HEK293 (cell line): Measurements from ENCODE around the gene RMC1.

Experiments
- CTCF ChIP-seq: fragments of 450-650 bp; formaldehyde crosslinking; IDR thresholded peaks from 2 replicates; pipeline ENCODE4 v1.5.1; 2016; ENCODE audit warnings: missing biosample characterization, missing genetic modification characterization
- ZNF274 ChIP-seq, 2 experiments: fragments of 200-500 bp in 1 of 2; fragments of 450-650 bp in 1 of 2; sonication (Bioruptor generic) in 1 of 2; formaldehyde crosslinking in 1 of 2; IDR thresholded peaks; 2 replicates each; pipeline versions ENCODE4 v1.5.1 to v1.6.1; 2014 to 2016; ENCODE audit warnings: borderline replicate concordance in 1 of 2, inconsistent platforms in 1 of 2, low read length in 1 of 2, missing biosample characterization in 1 of 2, missing genetic modification characterization in 1 of 2

GRCh38 chr18:23498117-23498516, 5.2 kb upstream of the RMC1 start:
- TF ChIP-seq ZNF274 (IDR thresholded peaks at IDR 0.05; ENCODE audit: low read length) (no peak), ZNF274 (tag by site-specific recombination; IDR thresholded peaks at IDR 0.05; ENCODE audit: borderline replicate concordance) (no peak), CTCF (no peak)
